GM19043 (cell line): Measurements from ENCODE around the gene FAM110A.

Experiments
- ATAC-seq: cut with Tn5 transposase; IDR thresholded peaks from one replicate; pipeline ENCODE4 v1.9.1; 2021; ENCODE audit warnings: low read depth; ENCODE audit not compliant: unreplicated experiment

Gene FAM110A

GRCh38 chr20:870758-871157 lies 37.2 kb downstream of the FAM110A start:
- no peak for ATAC-seq

GRCh38 chr20:871436-871835 lies 37.9 kb downstream of the FAM110A start:
- no peak for ATAC-seq

DNA sequence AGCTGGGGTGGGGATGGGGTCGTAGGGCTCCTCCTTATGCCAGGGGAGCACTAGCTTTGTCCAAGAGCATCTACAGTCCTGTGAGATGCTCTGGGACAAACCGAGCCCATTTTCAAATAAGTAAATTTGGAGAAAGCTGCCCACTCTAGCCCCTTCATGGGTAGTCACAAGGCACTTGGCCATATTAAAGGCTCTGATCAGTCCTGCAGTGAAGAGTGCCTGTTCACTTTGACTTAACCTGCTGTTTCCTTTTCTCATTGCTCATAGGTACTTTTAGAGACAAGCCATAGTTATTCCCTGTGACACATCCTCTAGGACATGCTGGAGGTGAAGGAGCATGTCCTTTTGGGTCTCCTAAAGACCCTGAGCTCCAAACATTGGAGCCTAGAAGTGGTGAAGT lies 38.4 kb downstream of the FAM110A start:
- ATAC-seq = no peak

- ATAC-seq = no peak
These were observed 39.5 kb downstream of the FAM110A start for GRCh38 chr20:872855-873520.

GRCh38 chr20:873875-874607 lies 40.5 kb downstream of the FAM110A start:
- no peak for ATAC-seq

GRCh38 chr20:875115-875514 lies 41.6 kb downstream of the FAM110A start:
- ATAC-seq = no peak

- ATAC-seq = no peak
These were observed 44.3 kb downstream of the FAM110A start for GRCh38 chr20:877814-878213.

DNA sequence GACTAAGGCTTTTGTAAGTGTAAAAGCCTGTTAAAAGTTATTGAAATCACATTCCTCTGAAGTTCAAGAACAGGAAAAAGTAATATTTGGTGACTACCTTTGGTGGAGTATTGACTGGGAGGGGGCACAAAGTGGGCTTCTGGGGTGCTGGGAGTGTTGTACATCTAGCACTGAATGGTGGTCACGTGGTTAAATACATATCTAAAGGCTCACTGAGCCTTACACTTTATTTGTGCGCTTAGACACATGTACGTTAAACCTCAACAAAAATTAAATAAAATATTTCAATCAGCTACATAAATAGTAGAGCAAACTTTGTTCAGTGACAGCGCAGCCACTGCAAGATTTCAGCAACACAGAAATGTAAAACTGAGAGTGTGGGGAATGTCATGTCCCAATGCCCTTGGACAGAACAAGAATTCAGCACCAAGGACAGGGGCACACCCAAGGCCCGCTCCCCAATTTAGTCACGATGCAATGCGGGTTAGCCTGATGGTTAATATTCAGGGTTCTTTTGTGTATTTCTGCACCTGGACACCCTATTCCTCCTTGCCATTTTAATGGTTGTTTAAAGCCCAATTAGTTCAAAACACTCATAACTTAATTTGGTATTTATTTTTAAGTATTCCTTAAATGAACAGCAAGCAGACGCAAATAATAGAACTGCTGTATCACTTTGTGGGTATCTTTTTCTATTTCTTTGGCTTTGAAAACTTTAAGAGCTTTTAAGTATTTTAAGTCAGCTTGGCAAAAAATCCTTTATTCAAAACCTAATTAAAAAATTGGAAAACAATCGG lies 45.2 kb downstream of the FAM110A start:
- no peak for ATAC-seq

DNA sequence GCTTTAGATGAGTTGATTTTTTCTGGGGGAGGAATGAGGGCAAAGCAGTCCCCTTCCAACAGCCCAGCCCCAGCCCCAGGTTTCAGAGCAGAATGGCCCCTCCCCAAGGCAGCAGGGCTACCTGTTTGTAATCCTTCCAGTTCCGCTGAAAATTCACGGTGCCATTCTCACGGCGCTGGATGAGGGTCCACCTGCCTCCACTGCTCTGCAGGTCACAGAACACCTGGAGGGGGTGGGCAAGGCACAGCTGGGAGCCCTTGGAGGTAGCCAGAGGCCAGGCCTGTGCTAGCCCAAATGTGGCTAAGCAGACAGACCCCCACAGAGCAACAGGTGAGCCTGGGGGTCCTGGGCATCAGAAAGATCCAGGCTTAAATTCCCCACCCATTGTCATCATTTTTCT lies 46.1 kb downstream of the FAM110A start:
- ATAC-seq = no peak

DNA sequence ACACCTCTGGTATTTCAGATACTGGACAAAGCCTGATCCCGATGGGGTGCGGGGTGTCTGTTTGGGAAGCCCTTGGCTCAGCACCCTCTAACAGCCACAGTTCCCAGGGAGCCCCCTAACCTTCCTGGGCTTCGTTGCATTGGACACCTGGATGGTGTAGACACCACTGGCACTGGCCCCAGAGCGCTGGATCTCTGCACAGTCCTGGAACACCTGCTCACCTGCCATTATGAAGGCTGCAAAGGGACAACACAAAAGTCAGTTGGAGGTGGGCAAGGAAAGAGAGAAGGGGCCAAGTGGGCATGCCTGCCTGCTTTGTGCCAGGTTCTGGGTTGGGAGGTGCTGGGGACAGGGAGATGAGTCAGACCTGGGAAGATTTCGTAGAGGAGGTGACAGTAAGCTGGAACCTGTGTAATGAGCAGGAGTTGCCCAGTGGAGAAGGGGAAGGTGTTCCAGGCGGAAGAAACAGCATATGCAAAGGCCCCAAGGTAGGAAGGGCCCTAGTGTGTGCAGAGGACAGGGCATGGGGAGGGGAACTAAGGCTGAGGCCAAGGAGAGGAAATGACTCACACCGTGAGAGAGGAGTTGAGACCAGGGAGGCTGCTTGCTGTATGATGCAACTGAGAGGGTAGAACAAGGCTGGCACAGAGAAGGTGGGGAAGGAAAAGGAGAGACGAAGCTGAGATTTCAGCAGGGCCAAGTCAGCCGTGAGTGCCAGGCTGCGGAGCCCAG lies 47.7 kb downstream of the FAM110A start:
- no peak for ATAC-seq

DNA sequence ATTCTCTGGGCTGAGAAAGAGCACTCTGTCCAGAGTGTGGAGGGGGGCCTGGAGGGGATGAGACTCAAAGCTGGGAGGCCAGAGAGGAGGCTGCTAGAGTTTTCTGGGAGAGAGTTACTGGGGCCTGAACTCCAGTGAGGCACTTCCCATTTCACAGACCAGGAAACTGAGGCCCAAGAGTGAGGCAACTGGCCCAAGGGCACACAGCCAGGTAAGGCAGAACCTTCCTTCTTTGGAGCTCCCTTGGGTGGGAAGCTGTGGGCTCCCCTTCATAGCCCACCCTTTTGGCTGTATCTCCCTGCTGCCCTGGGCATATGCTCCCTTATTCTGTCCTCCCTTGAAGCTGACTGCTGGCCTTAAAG lies 48.2 kb downstream of the FAM110A start:
- ATAC-seq = no peak

GRCh38 chr20:884983-885952 lies 51.8 kb downstream of the FAM110A start:
- no peak for ATAC-seq

DNA sequence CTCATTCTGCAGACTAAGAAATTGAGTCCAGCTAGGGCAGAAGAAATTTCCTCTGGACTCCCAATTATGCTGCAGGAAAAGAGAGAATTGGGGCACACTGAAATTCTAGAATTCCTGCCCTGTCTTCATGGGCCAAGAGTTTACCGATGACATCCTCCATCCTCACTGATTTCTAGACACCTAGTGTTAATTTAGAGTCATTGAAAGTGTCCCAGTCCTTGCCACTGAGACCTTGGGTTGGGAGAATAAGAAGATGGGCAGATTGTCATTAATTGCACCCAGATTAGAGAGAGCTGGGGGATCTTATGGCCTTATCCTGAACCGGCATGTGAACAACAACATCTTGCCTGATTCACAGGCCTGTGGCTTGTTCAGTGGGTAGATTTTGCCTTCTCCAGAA lies 53.6 kb downstream of the FAM110A start:
- no peak for ATAC-seq

- ATAC-seq = no peak
These were observed 54.5 kb downstream of the FAM110A start for GRCh38 chr20:888057-888456.

DNA sequence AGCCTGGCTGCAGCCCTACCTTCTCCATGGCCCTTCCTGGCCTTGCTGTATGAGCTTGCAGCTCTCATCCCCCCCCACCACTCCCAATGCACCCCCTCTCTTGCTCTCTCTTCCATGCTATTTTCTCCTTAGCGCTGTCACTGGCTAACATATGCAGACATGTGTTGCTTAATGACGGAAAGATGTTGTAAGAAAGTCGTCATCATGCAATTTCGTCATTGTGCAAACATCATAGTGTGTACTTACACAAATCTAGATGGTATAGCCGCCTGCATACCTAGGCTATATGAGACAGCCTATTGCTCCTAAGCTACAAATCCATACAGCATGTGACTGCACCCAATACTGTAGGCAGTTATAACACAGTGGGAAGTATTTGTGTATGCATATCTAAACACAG lies 55.6 kb downstream of the FAM110A start:
- ATAC-seq = no peak

DNA sequence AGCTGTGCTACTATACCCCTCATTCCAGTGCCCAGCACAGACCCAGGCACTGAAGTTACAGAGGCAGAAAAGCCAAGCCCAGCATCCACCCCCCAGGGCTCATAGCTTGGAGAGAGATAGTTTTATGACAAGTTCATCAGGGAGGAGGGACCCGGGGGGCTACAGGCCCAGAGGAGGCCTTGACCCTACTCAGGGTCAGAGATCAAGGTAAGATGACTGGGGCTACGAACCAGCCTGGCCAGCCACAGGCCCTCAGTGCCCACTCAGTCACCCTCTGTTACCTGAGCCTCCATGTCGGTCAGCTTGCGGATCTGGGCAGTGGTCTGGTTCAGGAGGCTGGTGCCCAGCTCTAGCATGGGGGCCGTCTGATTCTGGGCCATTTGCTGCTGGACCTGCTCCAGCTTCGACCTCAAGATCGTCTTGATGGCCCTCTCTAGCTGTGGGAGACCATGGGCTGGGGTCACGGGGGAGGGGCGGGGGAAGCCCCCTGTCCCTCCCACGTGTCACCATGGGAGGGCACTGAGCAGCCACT lies 56.5 kb downstream of the FAM110A start:
- no peak for ATAC-seq

DNA sequence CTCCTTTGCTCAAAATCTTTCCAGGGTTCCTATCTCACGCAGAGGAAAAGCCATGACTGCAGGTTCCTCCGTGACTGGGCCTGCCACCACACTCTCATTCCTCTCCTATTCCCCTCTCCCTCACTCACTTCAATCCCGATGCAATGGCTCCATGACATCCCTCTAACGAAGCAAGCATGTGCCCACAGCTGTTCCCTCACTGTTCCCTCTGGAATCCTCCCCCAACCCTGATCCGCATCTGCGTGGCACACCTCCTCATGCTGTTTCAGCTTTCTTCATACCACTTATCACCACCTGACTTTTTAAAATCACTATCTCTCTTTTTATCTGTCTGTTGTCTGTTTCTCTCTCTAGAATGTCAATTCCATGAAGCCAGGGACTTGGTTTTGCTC lies 57.1 kb downstream of the FAM110A start:
- ATAC-seq = no peak

DNA sequence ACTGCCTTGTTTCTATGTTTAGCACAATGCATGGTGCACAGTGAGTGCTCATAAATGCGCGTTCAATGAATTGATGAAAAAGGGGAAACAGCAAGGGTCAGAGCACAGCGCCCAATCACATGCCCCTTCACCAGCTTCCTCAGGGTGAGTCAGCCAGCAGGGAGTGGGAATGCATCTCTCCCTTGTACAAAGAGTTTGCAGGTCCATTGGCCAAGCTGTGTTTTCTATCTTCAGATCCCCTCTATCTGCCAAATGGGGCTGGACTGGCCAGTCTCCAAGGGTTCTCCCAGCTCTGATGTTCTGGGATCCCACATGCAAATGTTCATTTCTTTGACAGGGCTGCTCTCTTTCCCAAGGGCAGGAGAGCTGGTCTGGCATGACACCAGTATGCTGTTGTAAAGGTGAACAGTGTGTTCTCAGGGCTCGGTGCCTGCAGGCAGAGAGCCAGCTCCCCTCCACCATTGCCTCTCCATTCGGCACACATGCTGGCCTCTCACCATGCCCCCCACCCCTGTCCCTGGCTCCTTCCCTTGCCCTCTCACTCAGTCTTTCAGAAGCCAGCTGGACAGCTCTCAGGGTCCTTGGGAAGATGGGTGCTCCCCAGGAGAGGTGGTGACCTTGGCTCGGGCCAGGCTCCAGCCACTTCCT lies 57.7 kb downstream of the FAM110A start:
- ATAC-seq = no peak

GRCh38 chr20:891706-892080 lies 58.2 kb downstream of the FAM110A start:
- no peak for ATAC-seq
